Measurements from ENCODE around the gene TLK1. TPM values are rescaled to one million over a fixed set of nuclear protein-coding genes. Genes with fewer than 3 reads are reported as not detected.

TLK1 gene
- total RNA-seq, 2 experiments from 2014 or later: 29.7 to 150 TPM

- no peak for TF ChIP-seq CTCF (conservative IDR thresholded peaks at IDR 0.05; ENCODE audit: low read length)
- TF ChIP-seq EZH2phosphoT487 (IDR thresholded peaks at IDR 0.05; ENCODE audit: borderline replicate concordance, low read depth, low read length): no peak
- BruUV-seq (replicated peaks): TSS peak; percentile 54
- peaks cover 21% of the 10 kb centered on the region; the same call in 1 of the 2 replicates for H3K36me3 ChIP-seq (ENCODE audit: insufficient read depth, low read length)
- H3K9me3 ChIP-seq (ENCODE audit: low read length): no peaks in the 10 kb centered on the region
- H3K4me3 ChIP-seq (ENCODE audit: low read depth, low read length, poor library complexity, severe bottlenecking): peak overlapping the region; percentile 94
- intact Hi-C loops (cut with micrococcal nuclease; ENCODE audit: unreplicated experiment): loop anchor here (1.0 to 5.0 kb wide), 3 partner anchors 172 to 257 kb away; no protein-coding TSS in a partner anchor
- H4K20me1 ChIP-seq (ENCODE audit: insufficient read depth, low read length): peaks cover 47% of the 10 kb centered on the region
- peaks cover 65% of the 10 kb centered on the region for H3K4me1 ChIP-seq (ENCODE audit: insufficient read depth, low read length, poor library complexity, severe bottlenecking)
- H3K9me2 ChIP-seq (ENCODE audit: insufficient read depth, low read length): no peaks in the 10 kb centered on the region
- POLR2A ChIA-PET: interaction anchor here (0.6 to 3.8 kb wide), 17 partner anchors 9 to 292 kb away, joined by 3 to 26 read pairs (median 4); no protein-coding TSS in a partner anchor
- peak overlapping the region; percentile 94 for H3K4me2 ChIP-seq (ENCODE audit: low read length)
- DNase-seq (ENCODE audit: low spot score): peak; percentile 23
- CTCF ChIA-PET (ENCODE audit: unreplicated experiment): no interaction called here
- no peak overlapping the region for H2AFZ ChIP-seq (ENCODE audit: low read length)
- peak overlapping the region; percentile 95 for H3K27ac ChIP-seq (ENCODE audit: low read depth, low read length, poor library complexity, severe bottlenecking)
- H3K79me2 ChIP-seq (ENCODE audit: insufficient read depth, low read depth, low read length): peaks cover 70% of the 10 kb centered on the region
Observed at GRCh38 chr2:171158790-171159371, 1.8 kb downstream of the TLK1 start.

GRCh38 chr2:171158036-171158789 lies 2.5 kb downstream of the TLK1 start:
- TF ChIP-seq CTCF (conservative IDR thresholded peaks at IDR 0.05; ENCODE audit: low read length): no peak
- TF ChIP-seq EZH2phosphoT487 (IDR thresholded peaks at IDR 0.05; ENCODE audit: borderline replicate concordance, low read depth, low read length): no peak
- no peaks in the 10 kb centered on the region for H3K9me3 ChIP-seq (ENCODE audit: low read length)
- H3K36me3 ChIP-seq (ENCODE audit: insufficient read depth, low read length): peaks cover 25% of the 10 kb centered on the region
- H3K4me2 ChIP-seq (ENCODE audit: low read length): peak overlapping the region; percentile 94
- H3K4me3 ChIP-seq (ENCODE audit: low read depth, low read length, poor library complexity, severe bottlenecking): peak overlapping the region; percentile 94
- ChIA-PET CTCF (ENCODE audit: unreplicated experiment) (no interaction called here), POLR2A (interaction anchor here (0.6 to 3.8 kb wide), 20 partner anchors 9 to 292 kb away, joined by 3 to 26 read pairs (median 4); no protein-coding TSS in a partner anchor)
- H3K4me1 ChIP-seq (ENCODE audit: insufficient read depth, low read length, poor library complexity, severe bottlenecking): peaks cover 65% of the 10 kb centered on the region
- BruUV-seq (replicated peaks): no TSS peak
- peaks cover 50% of the 10 kb centered on the region for H4K20me1 ChIP-seq (ENCODE audit: insufficient read depth, low read length)
- no peak overlapping the region for H2AFZ ChIP-seq (ENCODE audit: low read length)
- intact Hi-C loops (cut with micrococcal nuclease; ENCODE audit: unreplicated experiment): loop anchor here (5.0 kb wide), 1 partner anchor 171 kb away; no protein-coding TSS in a partner anchor
- no peaks in the 10 kb centered on the region for H3K9me2 ChIP-seq (ENCODE audit: insufficient read depth, low read length)
- H3K79me2 ChIP-seq (ENCODE audit: insufficient read depth, low read depth, low read length): peaks cover 77% of the 10 kb centered on the region
- H3K27ac ChIP-seq (ENCODE audit: low read depth, low read length, poor library complexity, severe bottlenecking): peak overlapping the region; percentile 95
- peak; percentile 22 for DNase-seq (ENCODE audit: low spot score)
